K562 (cell line): ENCODE data around the gene HNRNPK. TPM values are rescaled to one million over a fixed set of nuclear protein-coding genes. Genes with fewer than 3 reads are reported as not detected.

Source experiments
- BCL6 ChIP-seq: fragments of 250-450 bp; sonication (Bioruptor Pico); IDR thresholded peaks from 2 replicates; pipeline ENCODE4 v1.4.0; 2020
- ELK1 ChIP-seq: sonication (generic); formaldehyde crosslinking; IDR thresholded peaks from 2 replicates; pipeline ENCODE4 v1.8.1; 2022; ENCODE audit warnings: missing genetic modification reagents
- MGA ChIP-seq: fragments of 450-650 bp; IDR thresholded peaks from 2 replicates; pipeline ENCODE4 v1.6.1; 2016; ENCODE audit warnings: mild to moderate bottlenecking, moderate library complexity
- ZNF212 ChIP-seq: fragments of 450-650 bp; formaldehyde crosslinking; IDR thresholded peaks from 2 replicates; pipeline ENCODE4 v1.4.0; 2020; ENCODE audit warnings: mild to moderate bottlenecking
- ZNF609 ChIP-seq: sonication (generic); formaldehyde crosslinking; IDR thresholded peaks from 2 replicates; pipeline ENCODE4 v1.8.1; 2023; ENCODE audit warnings: missing genetic modification reagents, mild to moderate bottlenecking, borderline replicate concordance
- ZSCAN32 ChIP-seq: fragments of 450-650 bp; formaldehyde crosslinking; IDR thresholded peaks from 2 replicates; pipeline ENCODE4 v1.4.0; 2020; ENCODE audit warnings: mild to moderate bottlenecking, moderate library complexity
- polyA plus RNA-seq, 8 experiments: library from polyadenylated mRNA; depleted of rRNA in 4 of 8; stranded (reverse) in 5 of 8; unstranded in 3 of 8; fragments of >200 nt; fragmentation: Nextera tagmentation in 2 of 8; fragmentation: Illumina TruSeq in 1 of 8; extraction: Ambion mirVana in 2 of 8; extraction: Trizol in 1 of 8; gene quantifications; 2 replicates each; pipeline versions ENCODE4 v1.2.1 to v1.2.3, GENCODE V29; 2011 to 2014; ENCODE audit warnings: inconsistent platforms in 1 of 8, missing spikeins in 1 of 8
- total RNA-seq, 7 experiments: library from RNA; depleted of rRNA in 6 of 7; stranded (reverse); fragments of >200 nt in 6 of 7; fragmentation: Illumina TruSeq in 2 of 7; extraction: Trizol in 2 of 7; gene quantifications; 2 replicates each; pipeline versions ENCODE4 v1.2.1 to v1.2.3, GENCODE V29; 2011 to 2021; ENCODE audit warnings: low replicate concordance in 1 of 7

Gene HNRNPK
- total and polyA plus RNA-seq, 9 of the 15 experiments (the other 6 are each of a cell fraction or from before 2014, with no cell fraction given), result 224 to 883 (median 618) TPM

DNA sequence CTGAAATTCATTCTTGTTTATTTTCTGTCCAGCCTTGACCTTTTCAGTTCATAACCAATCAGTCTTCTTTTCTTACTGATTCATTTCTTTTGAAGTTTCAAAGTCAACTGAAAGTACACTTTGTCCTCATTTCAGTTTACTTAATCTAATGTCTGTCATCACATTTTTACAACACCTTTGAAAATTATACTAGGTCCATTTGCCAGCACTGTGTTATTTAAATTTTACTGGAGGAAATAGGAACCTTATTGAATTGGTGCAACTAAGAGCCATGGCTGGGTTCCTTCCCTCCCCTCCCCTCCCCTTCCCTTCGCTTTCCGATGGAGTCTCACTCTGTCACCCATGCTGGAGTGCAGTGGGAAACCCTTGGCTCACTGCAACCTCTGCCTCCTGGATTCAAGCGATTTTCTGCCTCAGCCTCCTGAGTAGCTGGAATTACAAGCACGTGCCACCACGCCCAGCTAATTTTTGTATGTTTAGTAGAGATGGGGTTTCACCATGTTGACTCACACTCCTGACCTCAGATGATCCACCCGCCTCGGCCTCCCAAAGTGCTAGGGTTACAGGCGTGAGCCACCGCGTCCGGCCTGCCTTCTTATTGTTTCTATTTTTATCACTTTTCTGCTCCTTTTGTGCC, 6.9 kb upstream of the HNRNPK start (continued):
- TF ChIP-seq MGA, result peak; percentile 84
- TF ChIP-seq ZSCAN32, result no peak
- no peak for TF ChIP-seq ZNF212 (CRISPR knock-in tag)
- TF ChIP-seq ZNF609, result no peak
- no peak for TF ChIP-seq ELK1 (CRISPR knock-in tag)
- no peak for TF ChIP-seq BCL6 (CRISPR knock-in tag)
